Ovary (tissue), 3 donors: Measurements from ENCODE around the gene STK17B.

ENCODE experiments used
- CTCF ChIP-seq, 3 donors: fragments of 450-650 bp in 2 of 3; fragments of 200-600 bp in 1 of 3; IDR thresholded peaks; one replicate each; pipeline versions ENCODE4 v1.5.1 to v1.8.0; 2016 to 2022; ENCODE audit warnings: antibody characterized with exemption in 3 of 3, mild to moderate bottlenecking in 1 of 3
- EP300 ChIP-seq: sonication (generic); formaldehyde crosslinking; IDR thresholded peaks from one replicate; pipeline ENCODE4 v1.6.1; 2017; ENCODE audit warnings: antibody characterized with exemption
- donor health status: DM: no; HTN: no; CAD: no.

- TF ChIP-seq CTCF (IDR thresholded peaks at IDR 0.05) = no peak
- TF ChIP-seq EP300 = no peak
Observed at GRCh38 chr2:196142825-196143224, 28.6 kb downstream of the STK17B start.
